ENCODE results near the gene GMDS.

DNA sequence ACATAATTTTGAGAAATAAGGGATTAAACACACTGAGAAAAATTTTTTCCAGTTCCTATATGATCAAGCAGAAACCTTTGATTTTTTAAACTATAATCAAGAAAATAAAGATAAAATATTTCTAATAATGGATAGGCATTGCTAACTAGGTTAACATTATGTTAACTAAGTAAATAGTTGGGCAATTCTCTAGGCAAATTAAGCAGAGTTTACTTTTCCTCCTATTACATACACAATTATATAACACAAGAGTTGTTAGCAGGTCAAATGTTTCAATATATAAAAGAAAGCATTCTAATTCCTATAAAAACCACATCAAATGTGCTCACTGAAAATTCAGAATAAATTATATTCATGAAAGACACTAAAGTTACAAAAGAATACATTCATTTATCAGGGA is 191.7 kb downstream of the GMDS start:
- TF ChIP-seq, protein P1, sequence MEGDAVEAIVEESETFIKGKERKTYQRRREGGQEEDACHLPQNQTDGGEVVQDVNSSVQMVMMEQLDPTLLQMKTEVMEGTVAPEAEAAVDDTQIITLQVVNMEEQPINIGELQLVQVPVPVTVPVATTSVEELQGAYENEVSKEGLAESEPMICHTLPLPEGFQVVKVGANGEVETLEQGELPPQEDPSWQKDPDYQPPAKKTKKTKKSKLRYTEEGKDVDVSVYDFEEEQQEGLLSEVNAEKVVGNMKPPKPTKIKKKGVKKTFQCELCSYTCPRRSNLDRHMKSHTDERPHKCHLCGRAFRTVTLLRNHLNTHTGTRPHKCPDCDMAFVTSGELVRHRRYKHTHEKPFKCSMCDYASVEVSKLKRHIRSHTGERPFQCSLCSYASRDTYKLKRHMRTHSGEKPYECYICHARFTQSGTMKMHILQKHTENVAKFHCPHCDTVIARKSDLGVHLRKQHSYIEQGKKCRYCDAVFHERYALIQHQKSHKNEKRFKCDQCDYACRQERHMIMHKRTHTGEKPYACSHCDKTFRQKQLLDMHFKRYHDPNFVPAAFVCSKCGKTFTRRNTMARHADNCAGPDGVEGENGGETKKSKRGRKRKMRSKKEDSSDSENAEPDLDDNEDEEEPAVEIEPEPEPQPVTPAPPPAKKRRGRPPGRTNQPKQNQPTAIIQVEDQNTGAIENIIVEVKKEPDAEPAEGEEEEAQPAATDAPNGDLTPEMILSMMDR (conservative IDR thresholded peaks at IDR 0.05; ENCODE audit: low read depth, low read length): no peak
- TF ChIP-seq FOS (IDR thresholded peaks at IDR 0.05; ENCODE audit: low read depth, low read length): no peak
- TF ChIP-seq POLR2A (IDR thresholded peaks at IDR 0.05; ENCODE audit: low read depth, low read length): no peak
- no peak for TF ChIP-seq CHD1 (IDR thresholded peaks at IDR 0.05; ENCODE audit: low read depth, low read length)
- no peak for TF ChIP-seq CEBPB (IDR thresholded peaks at IDR 0.05; ENCODE audit: low read depth, low read length)
- TF ChIP-seq, protein P2, sequence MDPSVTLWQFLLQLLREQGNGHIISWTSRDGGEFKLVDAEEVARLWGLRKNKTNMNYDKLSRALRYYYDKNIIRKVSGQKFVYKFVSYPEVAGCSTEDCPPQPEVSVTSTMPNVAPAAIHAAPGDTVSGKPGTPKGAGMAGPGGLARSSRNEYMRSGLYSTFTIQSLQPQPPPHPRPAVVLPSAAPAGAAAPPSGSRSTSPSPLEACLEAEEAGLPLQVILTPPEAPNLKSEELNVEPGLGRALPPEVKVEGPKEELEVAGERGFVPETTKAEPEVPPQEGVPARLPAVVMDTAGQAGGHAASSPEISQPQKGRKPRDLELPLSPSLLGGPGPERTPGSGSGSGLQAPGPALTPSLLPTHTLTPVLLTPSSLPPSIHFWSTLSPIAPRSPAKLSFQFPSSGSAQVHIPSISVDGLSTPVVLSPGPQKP (IDR thresholded peaks at IDR 0.05; ENCODE audit: borderline replicate concordance, low read depth, low read length): no peak
- no peak for TF ChIP-seq NFE2L2 (IDR thresholded peaks at IDR 0.05; ENCODE audit: low read depth, low read length)
- TF ChIP-seq RAD21 (IDR thresholded peaks at IDR 0.05; ENCODE audit: low read length): no peak
- TF ChIP-seq RFX5 (IDR thresholded peaks at IDR 0.05; ENCODE audit: low read depth, low read length): no peak
